Measurements from ENCODE around the gene ETV5. TPM values are rescaled to one million over a fixed set of nuclear protein-coding genes. Genes with fewer than 3 reads are reported as not detected.

Gene ETV5
- total and polyA plus RNA-seq, 2 donors from 2014 or later: 5.1 to 34.6 TPM

DNA sequence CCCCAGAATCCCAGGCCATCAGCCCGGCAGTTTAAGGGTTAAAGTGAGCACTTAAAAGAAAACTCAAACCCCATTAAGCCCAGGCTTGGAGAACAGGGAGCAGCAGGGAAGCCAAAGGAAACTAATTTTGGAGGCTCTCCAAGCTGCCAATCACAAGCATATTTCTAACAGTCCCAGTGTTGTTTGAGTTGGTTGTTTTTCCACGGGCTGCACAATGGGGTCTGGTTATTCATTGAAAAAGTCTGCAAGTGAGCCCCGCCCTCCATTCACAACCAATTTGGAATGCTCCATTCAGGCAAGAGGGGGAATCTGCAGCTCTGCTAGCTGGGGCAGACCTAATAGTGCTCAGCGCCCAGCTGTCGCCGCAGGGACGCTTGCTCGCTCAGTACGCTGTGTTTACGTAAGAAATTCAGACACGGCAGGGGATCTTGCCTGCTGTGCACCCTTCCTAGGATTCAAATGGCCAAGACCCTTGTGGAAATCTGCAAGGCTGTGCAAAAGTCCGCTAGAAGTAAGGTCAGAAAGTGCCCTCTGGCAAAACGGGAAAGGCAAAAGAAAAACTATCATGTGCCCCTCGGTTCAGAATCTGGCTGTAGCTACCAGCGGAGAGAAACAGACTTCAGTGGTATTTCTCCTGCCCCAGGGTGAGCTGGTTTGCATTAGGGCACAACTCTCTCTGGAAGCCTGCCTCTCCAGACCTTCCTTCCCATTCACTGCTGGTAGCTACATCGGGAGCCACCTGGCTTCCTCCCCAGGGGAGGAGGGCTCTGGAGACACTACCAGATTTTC lies 11.0 kb downstream of the ETV5 start:
- peak overlapping the region; percentile 52 to 56 for H3K27ac ChIP-seq (ENCODE audit: low read depth in 2 of 2, low read length in 2 of 2)
- peaks cover 6 to 28% (median 19%) of the 10 kb centered on the region in 3 donors for H3K4me1 ChIP-seq (ENCODE audit: control insufficient read depth in 2 of 3, insufficient read depth in 2 of 3, low read depth in 1 of 3, low read length in 3 of 3)
- no peaks in the 10 kb centered on the region for H3K9me3 ChIP-seq (ENCODE audit: control insufficient read depth in 2 of 3, insufficient read depth in 1 of 3, low read length in 3 of 3)
- FAIRE-seq (peak; percentile 66), DNase-seq (peak; percentile 82 to 97 (median 92))
- intact Hi-C loops (cut with DNase I): no loop called here
- peak overlapping the region in 2 of 3 donors; percentile 20 to 33 for H3K9ac ChIP-seq (ENCODE audit: low read length in 3 of 3)
- no peaks in the 10 kb centered on the region for H3K27me3 ChIP-seq (ENCODE audit: control insufficient read depth, insufficient read depth, low read length)
- H3K4me3 ChIP-seq (ENCODE audit: low read length in 3 of 3): peak overlapping the region; percentile 59 to 65 (median 62)
- H3K36me3 ChIP-seq (ENCODE audit: control insufficient read depth in 2 of 3, insufficient read depth in 3 of 3, low read length in 3 of 3): no peaks in the 10 kb centered on the region
- TF ChIP-seq, protein P1, sequence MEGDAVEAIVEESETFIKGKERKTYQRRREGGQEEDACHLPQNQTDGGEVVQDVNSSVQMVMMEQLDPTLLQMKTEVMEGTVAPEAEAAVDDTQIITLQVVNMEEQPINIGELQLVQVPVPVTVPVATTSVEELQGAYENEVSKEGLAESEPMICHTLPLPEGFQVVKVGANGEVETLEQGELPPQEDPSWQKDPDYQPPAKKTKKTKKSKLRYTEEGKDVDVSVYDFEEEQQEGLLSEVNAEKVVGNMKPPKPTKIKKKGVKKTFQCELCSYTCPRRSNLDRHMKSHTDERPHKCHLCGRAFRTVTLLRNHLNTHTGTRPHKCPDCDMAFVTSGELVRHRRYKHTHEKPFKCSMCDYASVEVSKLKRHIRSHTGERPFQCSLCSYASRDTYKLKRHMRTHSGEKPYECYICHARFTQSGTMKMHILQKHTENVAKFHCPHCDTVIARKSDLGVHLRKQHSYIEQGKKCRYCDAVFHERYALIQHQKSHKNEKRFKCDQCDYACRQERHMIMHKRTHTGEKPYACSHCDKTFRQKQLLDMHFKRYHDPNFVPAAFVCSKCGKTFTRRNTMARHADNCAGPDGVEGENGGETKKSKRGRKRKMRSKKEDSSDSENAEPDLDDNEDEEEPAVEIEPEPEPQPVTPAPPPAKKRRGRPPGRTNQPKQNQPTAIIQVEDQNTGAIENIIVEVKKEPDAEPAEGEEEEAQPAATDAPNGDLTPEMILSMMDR (IDR thresholded peaks at IDR 0.05; ENCODE audit: borderline replicate concordance, extremely low read depth, insufficient read depth): no peak

DNA sequence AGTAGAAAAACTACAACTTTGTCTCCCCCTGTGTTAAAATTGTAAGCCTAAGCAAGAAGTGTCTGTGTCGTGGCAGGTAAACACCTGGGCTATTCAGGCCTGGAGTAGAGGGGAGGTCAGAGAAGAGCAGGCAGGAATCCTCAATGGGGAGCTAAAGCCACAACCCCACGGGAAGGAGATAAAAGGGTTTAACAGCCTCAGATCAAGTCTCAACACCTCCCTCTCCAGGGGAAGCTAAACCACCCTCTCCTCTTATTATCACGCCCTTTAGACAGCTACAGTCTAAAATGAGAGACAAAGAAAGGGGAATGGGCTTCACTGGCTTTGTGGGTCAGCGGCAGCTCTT lies 11.6 kb downstream of the ETV5 start:
- Histone ChIP-seq H3K4me3 (ENCODE audit: low read length in 3 of 3) (peak overlapping the region in 2 of 3 donors; percentile 2 to 62), H3K9ac (ENCODE audit: low read length in 3 of 3) (no peak overlapping the region), H3K27ac (ENCODE audit: low read depth in 2 of 2, low read length in 2 of 2) (peak overlapping the region in 1 of 2 donors; percentile 29), H3K36me3 (ENCODE audit: control insufficient read depth in 2 of 3, insufficient read depth in 3 of 3, low read length in 3 of 3) (no peaks in the 10 kb centered on the region), H3K9me3 (ENCODE audit: control insufficient read depth in 2 of 3, insufficient read depth in 1 of 3, low read length in 3 of 3) (no peaks in the 10 kb centered on the region), H3K27me3 (ENCODE audit: control insufficient read depth, insufficient read depth, low read length) (no peaks in the 10 kb centered on the region), H3K4me1 (ENCODE audit: control insufficient read depth in 2 of 3, insufficient read depth in 2 of 3, low read depth in 1 of 3, low read length in 3 of 3) (peaks cover 6 to 28% (median 19%) of the 10 kb centered on the region in 3 donors)
- DNase-seq: no peak
- TF ChIP-seq, protein P1 (IDR thresholded peaks at IDR 0.05; ENCODE audit: borderline replicate concordance, extremely low read depth, insufficient read depth): no peak
- intact Hi-C loops (cut with DNase I): no loop called here
- FAIRE-seq: no peak

DNA sequence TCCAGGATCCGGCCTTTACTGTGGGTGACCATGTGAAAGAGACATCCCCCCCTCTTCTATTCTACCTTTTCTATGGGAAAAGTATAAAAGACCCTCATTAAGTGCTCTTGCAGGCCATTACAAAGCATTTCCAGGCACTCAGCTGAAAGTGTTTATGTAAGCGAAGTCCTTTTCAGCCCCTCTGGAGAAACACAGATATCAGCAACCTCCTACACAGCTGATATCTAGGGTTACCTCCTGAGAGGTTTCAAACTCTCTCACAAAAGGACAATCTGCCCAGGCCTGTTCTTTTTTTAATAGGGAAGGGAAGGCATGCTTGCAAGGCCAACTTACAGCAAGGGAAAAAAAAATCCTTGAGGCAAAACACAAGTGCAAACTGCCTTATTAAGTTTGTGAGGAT lies 12.6 kb downstream of the ETV5 start:
- intact Hi-C loops (cut with DNase I): no loop called here
- Histone ChIP-seq H3K9ac (ENCODE audit: low read length in 3 of 3) (no peak overlapping the region), H3K4me1 (ENCODE audit: control insufficient read depth in 2 of 3, insufficient read depth in 2 of 3, low read depth in 1 of 3, low read length in 3 of 3) (peaks cover 6 to 28% (median 19%) of the 10 kb centered on the region in 3 donors), H3K9me3 (ENCODE audit: control insufficient read depth in 2 of 3, insufficient read depth in 1 of 3, low read length in 3 of 3) (no peaks in the 10 kb centered on the region), H3K36me3 (ENCODE audit: control insufficient read depth in 2 of 3, insufficient read depth in 3 of 3, low read length in 3 of 3) (no peaks in the 10 kb centered on the region), H3K4me3 (ENCODE audit: low read length in 3 of 3) (no peak overlapping the region), H3K27me3 (ENCODE audit: control insufficient read depth, insufficient read depth, low read length) (no peaks in the 10 kb centered on the region), H3K27ac (ENCODE audit: low read depth in 2 of 2, low read length in 2 of 2) (no peak overlapping the region)
- TF ChIP-seq, protein P1 (IDR thresholded peaks at IDR 0.05; ENCODE audit: borderline replicate concordance, extremely low read depth, insufficient read depth): no peak
- DNase-seq (peak in 1 of 5 donors; percentile 34), FAIRE-seq (no peak)

Data from kidney (tissue), 14 donors.